HCT116 (cell line): ENCODE measurements around the gene ONECUT3. TPM values are rescaled to one million over a fixed set of nuclear protein-coding genes. Genes with fewer than 3 reads are reported as not detected.

Source experiments
- ATAC-seq: fragments of 200-7000 bp; cut with Tn5 transposase; 2 replicates; pipeline ENCODE4 v1.9.1; 2020; ENCODE audit warnings: mild to moderate bottlenecking, moderate library complexity
- BruUV-seq: library from RNA; stranded (reverse); fragments of 400-500 nt; replicated peaks from 2 replicates; lab custom pipeline; 2021; lab: Mats Ljungman, UMichigan
- CTCF ChIA-PET: fragments of 300-600 bp; sonication (Branson Sonifier 250); formaldehyde crosslinking; loops from one replicate; lab custom pipeline; 2021; ENCODE audit warnings: antibody characterized with exemption; lab: Charles Lee
- POLR2A ChIA-PET: fragments of 300-600, 350-600 bp; sonication (Branson Sonifier 250); formaldehyde crosslinking; loops from one replicate; lab custom pipeline; 2021; ENCODE audit warnings: antibody characterized with exemption; lab: Charles Lee
- RAD21 ChIA-PET, 2 experiments: fragments of 300-600 bp; sonication (Branson Sonifier 250); formaldehyde crosslinking; loops; one replicate each; lab custom pipeline; 2023; ENCODE audit warnings: low total read pairs in 2 of 2; ENCODE audit not compliant: uncharacterized antibody in 2 of 2, unreplicated experiment in 2 of 2, low non-redundant PET in 1 of 2; lab: Charles Lee
- DNase-seq: peaks from one replicate; pipeline ENCODE4 v3.0.0-alpha.2; 2010; ENCODE audit warnings: low read depth, low spot score
- H2AFZ ChIP-seq: fragments of 200-600 bp; shearing (Covaris generic), sonication (generic); 2 replicates; pipeline ENCODE4 v1.6.1; 2017; ENCODE audit warnings: low read depth, mixed run types, mixed read lengths, antibody characterized with exemption, low read length; ENCODE audit not compliant: poor library complexity, severe bottlenecking
- H3K27ac ChIP-seq: 2 replicates; pipeline ENCODE4 v1.5.1; 2012; ENCODE audit warnings: low read depth, low read length
- H3K27me3 ChIP-seq: fragments of 200-600 bp; sonication (generic); 2 replicates; pipeline ENCODE4 v1.6.1; 2016; ENCODE audit warnings: mixed run types, low read length, mixed read lengths; ENCODE audit not compliant: insufficient read depth
- H3K36me3 ChIP-seq, 2 experiments: fragments of 200-500 bp in 1 of 2; fragments of 200-600 bp in 1 of 2; sonication (Bioruptor generic) in 1 of 2; sonication (generic) in 1 of 2; 2 replicates each; pipeline versions ENCODE4 v1.5.1 to v1.6.1; 2014 to 2016; ENCODE audit warnings: low read length in 2 of 2, inconsistent platforms in 1 of 2, mixed read lengths in 1 of 2, mixed run types in 1 of 2; ENCODE audit not compliant: insufficient read depth in 2 of 2, control insufficient read depth in 1 of 2
- H3K4me1 ChIP-seq, 2 experiments: fragments of 200-600 bp in 1 of 2; sonication (generic) in 1 of 2; 2 replicates each; pipeline versions ENCODE4 v1.5.1 to v1.6.1; 2012 to 2017; ENCODE audit warnings: low read length in 2 of 2, inconsistent platforms in 1 of 2, mild to moderate bottlenecking in 1 of 2, mixed read lengths in 1 of 2, mixed run types in 1 of 2, moderate library complexity in 1 of 2; ENCODE audit not compliant: insufficient read depth in 2 of 2, control insufficient read depth in 1 of 2
- H3K4me2 ChIP-seq: fragments of 200-600 bp; sonication (generic); 2 replicates; pipeline ENCODE4 v1.6.1; 2017; ENCODE audit warnings: mixed run types, low read length, mixed read lengths
- H3K4me3 ChIP-seq, 2 experiments: fragments of 200-600 bp in 1 of 2; sonication (generic) in 1 of 2; replicated peaks in 1 of 2; 2 replicates each; pipeline ENCODE4 v1.5.1; 2011 to 2016; ENCODE audit warnings: low read length in 2 of 2, control low read depth in 1 of 2, low read depth in 1 of 2, mild to moderate bottlenecking in 1 of 2, mixed read lengths in 1 of 2, mixed run types in 1 of 2
- H3K79me2 ChIP-seq: fragments of 200-600 bp; sonication (generic); 2 replicates; pipeline ENCODE4 v1.6.1; 2017; ENCODE audit warnings: mild to moderate bottlenecking, mixed run types, low read length, moderate library complexity, mixed read lengths; ENCODE audit not compliant: insufficient read depth
- H3K9ac ChIP-seq: fragments of 200-600 bp; sonication (generic); 2 replicates; pipeline ENCODE4 v1.6.1; 2016; ENCODE audit warnings: low read length, mixed read lengths
- H3K9me2 ChIP-seq: fragments of 200-600 bp; sonication (generic), shearing (Covaris generic); 2 replicates; pipeline ENCODE4 v1.6.1; 2017; ENCODE audit warnings: mixed run types, mild to moderate bottlenecking, moderate library complexity; ENCODE audit not compliant: insufficient read depth
- H3K9me3 ChIP-seq, 2 experiments: fragments of 200-500 bp in 1 of 2; fragments of 200-600 bp in 1 of 2; sonication (Bioruptor generic) in 1 of 2; sonication (generic) in 1 of 2; 2 replicates each; pipeline ENCODE4 v1.6.1; 2014 to 2017; ENCODE audit warnings: low read length in 2 of 2, mixed read lengths in 2 of 2, inconsistent platforms in 1 of 2, low read depth in 1 of 2, mild to moderate bottlenecking in 1 of 2, mixed run types in 1 of 2, moderate library complexity in 1 of 2; ENCODE audit not compliant: control insufficient read depth in 1 of 2, insufficient read depth in 1 of 2
- H4K20me1 ChIP-seq: fragments of 200-600 bp; sonication (generic), shearing (Covaris generic); 2 replicates; pipeline ENCODE4 v1.6.1; 2017; ENCODE audit warnings: mixed run types, mild to moderate bottlenecking, moderate library complexity; ENCODE audit not compliant: insufficient read depth
- CEBPB ChIP-seq: IDR thresholded peaks from 2 replicates; pipeline ENCODE4 v1.6.1; 2012; ENCODE audit warnings: low read depth
- EGR1 ChIP-seq: IDR thresholded peaks from 2 replicates; pipeline ENCODE4 v1.6.1; 2012; ENCODE audit warnings: low read depth
- FOSL1 ChIP-seq: IDR thresholded peaks from 2 replicates; pipeline ENCODE4 v1.6.1; 2012; ENCODE audit warnings: low read depth
- JUND ChIP-seq: IDR thresholded peaks from 2 replicates; pipeline ENCODE4 v1.6.1; 2012
- POLR2A ChIP-seq: IDR thresholded peaks from 2 replicates; pipeline ENCODE4 v1.7.0; 2011; ENCODE audit warnings: borderline replicate concordance; ENCODE audit not compliant: insufficient read depth, insufficient read length; ENCODE audit errors: extremely low read depth
- RAD21 ChIP-seq: IDR thresholded peaks from 2 replicates; pipeline ENCODE4 v1.6.1; 2012; ENCODE audit warnings: low read depth, mild to moderate bottlenecking
- REST ChIP-seq: IDR thresholded peaks from 2 replicates; pipeline ENCODE4 v1.6.1; 2012; ENCODE audit warnings: low read depth
- TCF7L2 ChIP-seq: IDR thresholded peaks from 2 replicates; pipeline ENCODE4 v1.7.0; 2011; ENCODE audit warnings: borderline replicate concordance, inconsistent platforms; ENCODE audit not compliant: insufficient read depth, insufficient read length; ENCODE audit errors: extremely low read depth
- ZFX ChIP-seq: fragments of 450-650 bp; IDR thresholded peaks from 2 replicates; pipeline ENCODE4 v1.6.1; 2017
- intact Hi-C: fragments of 100-400 bp; cut with micrococcal nuclease; formaldehyde crosslinking; loops from 2 replicates; pipeline ENCODE4 v1.10.0; 2022
- total RNA-seq: library from RNA; stranded (reverse); gene quantifications from one replicate; pipeline ENCODE4 v1.2.1, GENCODE V29; 2021; ENCODE audit not compliant: unreplicated experiment
- TF ChIP-seq, protein P1 (sequence below), 3 experiments: fragments of 200-600 bp in 1 of 3; sonication (generic) in 1 of 3; IDR thresholded peaks in 2 of 3; conservative IDR thresholded peaks in 1 of 3; 2 replicates each; pipeline ENCODE4 v1.5.1; 2012 to 2017; ENCODE audit warnings: low read depth in 2 of 3, low read length in 2 of 3, antibody characterized with exemption in 1 of 3, borderline replicate concordance in 1 of 3, control low read depth in 1 of 3, mild to moderate bottlenecking in 1 of 3, mixed read lengths in 1 of 3, mixed run types in 1 of 3, moderate library complexity in 1 of 3; ENCODE audit not compliant: insufficient read depth in 1 of 3
- TF ChIP-seq, protein P2 (sequence below): IDR thresholded peaks from 2 replicates; pipeline ENCODE4 v1.6.1; 2011; ENCODE audit warnings: mild to moderate bottlenecking, low read length, moderate library complexity; ENCODE audit not compliant: insufficient replicate concordance; ENCODE audit errors: extremely low read depth

ONECUT3 gene
- total RNA-seq, 1 experiment from 2014 or later = 22.1 TPM

GRCh38 chr19:1780272-1780958, 27.1 kb downstream of the ONECUT3 start:
- no peaks in the 10 kb centered on the region for H3K27me3 ChIP-seq
- DNase-seq = no peak

GRCh38 chr19:1782521-1782920, 29.2 kb downstream of the ONECUT3 start:
- no TSS peak for BruUV-seq
- ATAC-seq = no peak
- no peaks in the 10 kb centered on the region for H3K27me3 ChIP-seq
- CTCF ChIA-PET = interaction anchor here (0.6 to 1.9 kb wide), 3 partner anchors 9 to 44 kb away, joined by 4 read pairs; no protein-coding TSS in a partner anchor
- DNase-seq = no peak
- POLR2A ChIA-PET = no interaction called here
- RAD21 ChIA-PET = no interaction called here
- intact Hi-C loops = no loop called here
- peaks cover 0 to 12% of the 10 kb centered on the region in 2 experiments; a peak in 1 of 4 replicates for H3K9me3 ChIP-seq
- no peak overlapping the region for H3K27ac ChIP-seq
- no peak overlapping the region for H2AFZ ChIP-seq
- no peak overlapping the region for H3K9ac ChIP-seq
- no peak overlapping the region for H3K4me2 ChIP-seq
- H3K4me3 ChIP-seq = no peak overlapping the region
- H4K20me1 ChIP-seq = no peaks in the 10 kb centered on the region
- no peaks in the 10 kb centered on the region for H3K79me2 ChIP-seq
- no peaks in the 10 kb centered on the region for H3K9me2 ChIP-seq
- H3K36me3 ChIP-seq = no peaks in the 10 kb centered on the region
- H3K4me1 ChIP-seq = no peaks in the 10 kb centered on the region
- TF ChIP-seq REST (no peak), CEBPB (no peak), EGR1 (no peak), TCF7L2 (no peak), JUND (no peak), FOSL1 (no peak), RAD21 (no peak), POLR2A (no peak)
- TF ChIP-seq, protein P1, sequence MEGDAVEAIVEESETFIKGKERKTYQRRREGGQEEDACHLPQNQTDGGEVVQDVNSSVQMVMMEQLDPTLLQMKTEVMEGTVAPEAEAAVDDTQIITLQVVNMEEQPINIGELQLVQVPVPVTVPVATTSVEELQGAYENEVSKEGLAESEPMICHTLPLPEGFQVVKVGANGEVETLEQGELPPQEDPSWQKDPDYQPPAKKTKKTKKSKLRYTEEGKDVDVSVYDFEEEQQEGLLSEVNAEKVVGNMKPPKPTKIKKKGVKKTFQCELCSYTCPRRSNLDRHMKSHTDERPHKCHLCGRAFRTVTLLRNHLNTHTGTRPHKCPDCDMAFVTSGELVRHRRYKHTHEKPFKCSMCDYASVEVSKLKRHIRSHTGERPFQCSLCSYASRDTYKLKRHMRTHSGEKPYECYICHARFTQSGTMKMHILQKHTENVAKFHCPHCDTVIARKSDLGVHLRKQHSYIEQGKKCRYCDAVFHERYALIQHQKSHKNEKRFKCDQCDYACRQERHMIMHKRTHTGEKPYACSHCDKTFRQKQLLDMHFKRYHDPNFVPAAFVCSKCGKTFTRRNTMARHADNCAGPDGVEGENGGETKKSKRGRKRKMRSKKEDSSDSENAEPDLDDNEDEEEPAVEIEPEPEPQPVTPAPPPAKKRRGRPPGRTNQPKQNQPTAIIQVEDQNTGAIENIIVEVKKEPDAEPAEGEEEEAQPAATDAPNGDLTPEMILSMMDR (IDR thresholded peaks at IDR 0.05 in 2 of 3, conservative IDR thresholded peaks at IDR 0.05 in 1 of 3; ENCODE audit: borderline replicate concordance in 1 of 3, insufficient read depth in 1 of 3, low read depth in 2 of 3, low read length in 2 of 3) = no peak

More at GRCh38 chr19:1780272-1780958, 27.1 kb downstream of the ONECUT3 start:
- ATAC-seq = no peak
- Histone ChIP-seq H4K20me1 (no peaks in the 10 kb centered on the region), H3K27ac (no peak overlapping the region), H3K79me2 (no peaks in the 10 kb centered on the region), H3K9me2 (no peaks in the 10 kb centered on the region), H2AFZ (no peak overlapping the region), H3K9ac (no peak overlapping the region), H3K36me3 (no peaks in the 10 kb centered on the region), H3K4me1 (no peaks in the 10 kb centered on the region), H3K9me3 (peaks cover 0 to 12% of the 10 kb centered on the region in 2 experiments; a peak in 1 of 4 replicates), H3K4me2 (no peak overlapping the region), H3K4me3 (no peak overlapping the region)
- no TSS peak for BruUV-seq
- TF ChIP-seq ZFX = no peak
- TF ChIP-seq, protein P2, sequence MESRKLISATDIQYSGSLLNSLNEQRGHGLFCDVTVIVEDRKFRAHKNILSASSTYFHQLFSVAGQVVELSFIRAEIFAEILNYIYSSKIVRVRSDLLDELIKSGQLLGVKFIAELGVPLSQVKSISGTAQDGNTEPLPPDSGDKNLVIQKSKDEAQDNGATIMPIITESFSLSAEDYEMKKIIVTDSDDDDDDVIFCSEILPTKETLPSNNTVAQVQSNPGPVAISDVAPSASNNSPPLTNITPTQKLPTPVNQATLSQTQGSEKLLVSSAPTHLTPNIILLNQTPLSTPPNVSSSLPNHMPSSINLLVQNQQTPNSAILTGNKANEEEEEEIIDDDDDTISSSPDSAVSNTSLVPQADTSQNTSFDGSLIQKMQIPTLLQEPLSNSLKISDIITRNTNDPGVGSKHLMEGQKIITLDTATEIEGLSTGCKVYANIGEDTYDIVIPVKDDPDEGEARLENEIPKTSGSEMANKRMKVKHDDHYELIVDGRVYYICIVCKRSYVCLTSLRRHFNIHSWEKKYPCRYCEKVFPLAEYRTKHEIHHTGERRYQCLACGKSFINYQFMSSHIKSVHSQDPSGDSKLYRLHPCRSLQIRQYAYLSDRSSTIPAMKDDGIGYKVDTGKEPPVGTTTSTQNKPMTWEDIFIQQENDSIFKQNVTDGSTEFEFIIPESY = no peak
- POLR2A ChIA-PET = no interaction called here
- RAD21 ChIA-PET = no interaction called here
- CTCF ChIA-PET = interaction anchor here (0.7 to 1.4 kb wide), 2 partner anchors 17 to 33 kb away, joined by 3 to 4 read pairs; no protein-coding TSS in a partner anchor
- intact Hi-C loops = no loop called here
